Gastroesophageal sphincter (tissue), 4 donors: ENCODE data around the gene S100A13. TPM values are rescaled to one million over a fixed set of nuclear protein-coding genes. Genes with fewer than 3 reads are reported as not detected.

ENCODE experiments used
- ATAC-seq: fragments of 150-250 bp; one replicate; pipeline ENCODE4 v1.9.1; 2016; ENCODE audit warnings: mild to moderate bottlenecking, moderate library complexity
- H3K27ac ChIP-seq, 4 donors: fragments of 200-600 bp; sonication (generic) in 3 of 4; 1 replicate in 3 of 4; 2 replicates in 1 of 4; pipeline ENCODE4 v1.5.1; 2016 to 2019
- H3K27me3 ChIP-seq: fragments of 200-600 bp; sonication (generic); one replicate; pipeline ENCODE4 v1.5.1; 2019
- H3K36me3 ChIP-seq, 2 donors: fragments of 200-600 bp; sonication (generic); one replicate each; pipeline ENCODE4 v1.5.1; 2019; ENCODE audit warnings: control low read depth in 1 of 2
- H3K4me1 ChIP-seq, 3 donors: fragments of 200-600 bp; sonication (generic); 1 replicate in 2 of 3; 2 replicates in 1 of 3; pipeline ENCODE4 v1.5.1; 2016 to 2019; ENCODE audit warnings: control low read depth in 2 of 3
- H3K4me3 ChIP-seq, 2 donors: fragments of 200-600 bp; sonication (generic); one replicate each; pipeline ENCODE4 v1.5.1; 2019; ENCODE audit warnings: mild to moderate bottlenecking in 1 of 2, moderate library complexity in 1 of 2
- H3K9me3 ChIP-seq, 3 donors: fragments of 200-600 bp; sonication (generic); one replicate each; pipeline ENCODE4 v1.5.1; 2017 to 2019; ENCODE audit warnings: control low read depth in 2 of 3
- CTCF ChIP-seq, 4 experiments: fragments of 200-600 bp in 2 of 4; fragments of 450-650 bp in 2 of 4; sonication (generic) in 1 of 4; IDR thresholded peaks; one replicate each; pipeline ENCODE4 v1.5.1; 2017 to 2019; ENCODE audit warnings: antibody characterized with exemption in 4 of 4, mild to moderate bottlenecking in 2 of 4, moderate library complexity in 2 of 4
- EP300 ChIP-seq: sonication (generic); formaldehyde crosslinking; IDR thresholded peaks from one replicate; pipeline ENCODE4 v1.6.1; 2017; ENCODE audit warnings: antibody characterized with exemption, mild to moderate bottlenecking
- POLR2A ChIP-seq, 2 donors: fragments of 450-650 bp; IDR thresholded peaks; one replicate each; pipeline ENCODE4 v1.6.1; 2017; ENCODE audit warnings: antibody characterized with exemption in 2 of 2, mild to moderate bottlenecking in 2 of 2, moderate library complexity in 1 of 2
- POLR2AphosphoS5 ChIP-seq: sonication (generic); formaldehyde crosslinking; IDR thresholded peaks from one replicate; pipeline ENCODE4 v1.6.1; 2017; ENCODE audit warnings: antibody characterized with exemption
- WGBS, 2 donors: methylation state at CpG; one replicate each; pipeline ENCODE4 v1.1.5; 2018; ENCODE audit warnings: low coverage in 1 of 2; 5-methylcytosine and 5-hydroxymethylcytosine counted together
- total RNA-seq, 4 donors: library from RNA; depleted of rRNA; stranded (reverse); fragments of >200 nt; gene quantifications; one replicate each; pipeline ENCODE4 v1.1.0, GENCODE V29; 2016

The S100A13 gene
- total RNA-seq, 4 donors from 2014 or later = 56.1 to 133 (median 76.3) TPM

GRCh38 chr1:153629971-153630370 lies 2.7 kb upstream of the S100A13 start:
- H3K9me3 ChIP-seq = no peaks in the 10 kb centered on the region
- no peaks in the 10 kb centered on the region for H3K27me3 ChIP-seq
- no peak overlapping the region for H3K4me3 ChIP-seq
- H3K4me1 ChIP-seq = peaks cover 0 to 59% (median 15%) of the 10 kb centered on the region in 3 donors
- peaks cover 0 to 4% of the 10 kb centered on the region in 2 donors for H3K36me3 ChIP-seq
- 100% methylated on average over 1 of the region's 1 CpG; no CpG with 5 or more reads in 1 of the 2 donors for WGBS, 2 donors
- no peak for ATAC-seq
- no peak for TF ChIP-seq POLR2A (IDR thresholded peaks at IDR 0.05)
- TF ChIP-seq CTCF (IDR thresholded peaks at IDR 0.05) = no peak
- no peak for TF ChIP-seq EP300
- peak overlapping the region in 2 of 4 donors; percentile 14 to 83 for H3K27ac ChIP-seq

DNA sequence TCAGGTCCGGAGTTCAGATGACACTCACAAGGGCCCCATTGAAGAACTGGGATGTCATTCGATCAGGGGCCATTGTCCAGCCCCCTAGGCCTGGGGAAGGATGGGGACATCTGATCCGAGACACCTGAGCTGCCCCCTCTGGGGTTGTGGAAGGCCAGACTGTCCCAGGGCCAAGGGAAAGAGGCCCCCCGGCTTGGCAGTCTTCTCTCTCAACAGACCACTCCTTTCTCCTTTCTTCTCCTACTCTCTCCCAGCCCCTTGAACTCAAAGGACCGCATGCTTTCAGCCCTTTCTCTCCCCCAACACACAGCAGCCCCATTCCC lies 2.0 kb upstream of the S100A13 start:
- peak overlapping the region in 1 of 4 donors; percentile 83 for H3K27ac ChIP-seq
- H3K4me1 ChIP-seq = peaks cover 0 to 59% (median 15%) of the 10 kb centered on the region in 3 donors
- H3K27me3 ChIP-seq = no peaks in the 10 kb centered on the region
- no peak for ATAC-seq
- peaks cover 0 to 10% of the 10 kb centered on the region in 2 donors for H3K36me3 ChIP-seq
- 60 to 62% methylated on average over 1 to 4 of the region's 5 CpGs for WGBS, 2 donors
- no peak overlapping the region for H3K4me3 ChIP-seq
- H3K9me3 ChIP-seq = no peaks in the 10 kb centered on the region
- TF ChIP-seq POLR2AphosphoS5 = no peak
- no peak for TF ChIP-seq POLR2A (IDR thresholded peaks at IDR 0.05)
- TF ChIP-seq CTCF (IDR thresholded peaks at IDR 0.05) = no peak
- no peak for TF ChIP-seq EP300

DNA sequence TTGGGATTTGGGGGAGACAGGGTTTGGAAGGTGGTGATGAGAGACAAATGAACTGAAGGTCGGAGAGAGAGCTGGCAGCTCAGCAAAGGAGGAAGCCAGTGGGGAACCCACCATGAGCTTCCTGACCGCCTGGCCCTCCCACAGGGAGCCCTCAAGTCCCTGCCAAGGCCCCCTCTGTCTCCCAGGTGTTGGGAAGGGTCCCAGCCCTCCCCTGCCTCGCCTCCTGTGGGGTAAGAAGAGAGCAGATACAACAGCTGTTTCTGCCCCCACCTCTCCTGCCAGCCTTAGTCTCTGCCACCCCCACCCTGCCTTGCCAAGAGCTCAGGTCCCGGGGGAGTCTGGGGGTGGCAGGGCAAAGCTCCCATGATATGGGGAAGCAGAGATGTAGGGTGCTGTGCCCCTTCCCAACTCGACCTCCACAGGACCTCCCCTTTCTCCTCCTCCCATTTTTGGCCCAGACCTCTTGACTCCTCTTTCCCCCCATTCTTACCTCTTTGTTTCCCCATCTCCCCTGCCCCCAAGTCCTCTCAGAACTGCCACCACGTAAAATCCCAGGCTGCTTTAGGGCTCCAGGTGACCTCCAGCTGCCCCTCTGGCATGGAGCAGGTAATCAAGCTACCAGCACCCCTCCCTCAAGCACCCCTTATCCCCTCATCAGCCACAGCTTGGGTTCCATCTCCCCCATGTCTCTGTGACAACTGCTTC lies 1.5 kb upstream of the S100A13 start:
- peaks cover 0 to 60% (median 15%) of the 10 kb centered on the region in 3 donors for H3K4me1 ChIP-seq
- peaks cover 0 to 15% of the 10 kb centered on the region in 2 donors for H3K36me3 ChIP-seq
- TF ChIP-seq POLR2A (IDR thresholded peaks at IDR 0.05) (no peak), CTCF (IDR thresholded peaks at IDR 0.05) (no peak), EP300 (no peak), POLR2AphosphoS5 (no peak)
- peak overlapping the region in 3 of 4 donors; percentile 83 to 91 (median 88) for H3K27ac ChIP-seq
- no peaks in the 10 kb centered on the region for H3K9me3 ChIP-seq
- ATAC-seq = no peak
- WGBS, 2 donors = 74 to 100% methylated on average over 1 to 3 of the region's 6 CpGs
- no peaks in the 10 kb centered on the region for H3K27me3 ChIP-seq
- no peak overlapping the region for H3K4me3 ChIP-seq

GRCh38 chr1:153627715-153628626 lies 666 bp upstream of the S100A13 start, which contains the start of gene S100A1:
Gene S100A1, plus strand, starts transcription at chr1:153628434. Its CDS starts 2,088 bp downstream, at chr1:153630522.
- Histone ChIP-seq H3K27me3 (no peaks in the 10 kb centered on the region), H3K36me3 (peaks cover 0 to 23% of the 10 kb centered on the region in 2 donors), H3K4me1 (peaks cover 0 to 59% (median 15%) of the 10 kb centered on the region in 3 donors), H3K9me3 (no peaks in the 10 kb centered on the region), H3K27ac (peak within 1 kb of the TSS; percentile 60 to 91 (median 86)), H3K4me3 (peak within 1 kb of the TSS; percentile 46 to 61)
- peak; percentile 23 for ATAC-seq
- TF ChIP-seq POLR2AphosphoS5 (no peak), EP300 (no peak), POLR2A (IDR thresholded peaks at IDR 0.05) (no peak), CTCF (IDR thresholded peaks at IDR 0.05) (no peak)
- WGBS, 2 donors = 0 to 80% methylated on average over 1 of the region's 10 CpGs
